ENCODE results near the gene SGCE. TPM values are rescaled to one million over a fixed set of nuclear protein-coding genes. Genes with fewer than 3 reads are reported as not detected.

SGCE gene
- total RNA-seq, 4 donors from 2014 or later, result 51.4 to 130 (median 115) TPM

- DNase-seq (ENCODE audit: low spot score) (no peak), ATAC-seq (ENCODE audit: low FRiP score) (no peak)
- TF ChIP-seq CTCF (IDR thresholded peaks at IDR 0.05), result no peak
These were observed 46.4 kb downstream of the SGCE start for GRCh38 chr7:94609561-94609960.

- DNase-seq (ENCODE audit: low spot score), result no peak
- ATAC-seq (ENCODE audit: low FRiP score), result no peak
- TF ChIP-seq CTCF (IDR thresholded peaks at IDR 0.05), result no peak
These were observed 50.9 kb downstream of the SGCE start for GRCh38 chr7:94605031-94605430.

- ATAC-seq (ENCODE audit: low FRiP score) (no peak), DNase-seq (ENCODE audit: low spot score) (no peak)
- no peak for TF ChIP-seq CTCF (IDR thresholded peaks at IDR 0.05)
These were observed 53.8 kb downstream of the SGCE start for GRCh38 chr7:94602181-94602580.

GRCh38 chr7:94600267-94600666, 55.7 kb downstream of the SGCE start:
- TF ChIP-seq CTCF (IDR thresholded peaks at IDR 0.05), result no peak
- ATAC-seq (ENCODE audit: low FRiP score), result no peak
- DNase-seq (ENCODE audit: low spot score), result no peak

- no peak for ATAC-seq (ENCODE audit: low FRiP score)
- DNase-seq (ENCODE audit: low spot score), result no peak
- TF ChIP-seq CTCF (IDR thresholded peaks at IDR 0.05), result no peak
These were observed 60.2 kb downstream of the SGCE start for GRCh38 chr7:94595717-94596116.

GRCh38 chr7:94594882-94595281, 61.1 kb downstream of the SGCE start:
- DNase-seq (ENCODE audit: low spot score) (no peak), ATAC-seq (ENCODE audit: low FRiP score) (no peak)
- TF ChIP-seq CTCF (IDR thresholded peaks at IDR 0.05), result no peak

- DNase-seq (ENCODE audit: low spot score), result no peak
- no peak for ATAC-seq (ENCODE audit: low FRiP score)
- TF ChIP-seq CTCF (IDR thresholded peaks at IDR 0.05), result no peak
These were observed 64.8 kb downstream of the SGCE start for GRCh38 chr7:94591176-94591575.
